ENCODE data around the gene KIF1B. TPM values are rescaled to one million over a fixed set of nuclear protein-coding genes. Genes with fewer than 3 reads are reported as not detected.

KIF1B gene
- total RNA-seq, 2 donors from 2014 or later = 47.9 to 79.4 TPM

DNA sequence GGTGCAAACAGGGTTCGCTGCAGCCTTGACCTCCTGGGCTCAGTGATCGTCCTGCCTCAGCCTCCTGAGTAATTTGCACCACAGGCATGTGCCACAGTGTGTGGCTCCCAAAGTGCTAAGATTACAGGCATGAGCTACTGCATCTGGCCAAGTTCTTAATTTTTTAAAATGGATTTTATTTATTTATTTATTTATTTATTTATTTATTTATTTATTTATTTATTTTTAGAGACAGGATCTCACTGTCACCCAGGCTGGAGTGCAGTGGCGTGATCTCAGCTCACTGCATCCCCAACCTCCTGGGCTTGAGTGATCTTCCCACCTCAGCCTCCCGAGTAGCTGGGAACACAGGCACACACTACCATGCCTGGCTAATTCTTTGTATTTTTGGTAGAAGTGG, 54.7 kb downstream of the KIF1B start:
- intact Hi-C loops (cut with DNase I) = no loop called here
- DNase-seq (ENCODE audit: low spot score) = no peak

DNA sequence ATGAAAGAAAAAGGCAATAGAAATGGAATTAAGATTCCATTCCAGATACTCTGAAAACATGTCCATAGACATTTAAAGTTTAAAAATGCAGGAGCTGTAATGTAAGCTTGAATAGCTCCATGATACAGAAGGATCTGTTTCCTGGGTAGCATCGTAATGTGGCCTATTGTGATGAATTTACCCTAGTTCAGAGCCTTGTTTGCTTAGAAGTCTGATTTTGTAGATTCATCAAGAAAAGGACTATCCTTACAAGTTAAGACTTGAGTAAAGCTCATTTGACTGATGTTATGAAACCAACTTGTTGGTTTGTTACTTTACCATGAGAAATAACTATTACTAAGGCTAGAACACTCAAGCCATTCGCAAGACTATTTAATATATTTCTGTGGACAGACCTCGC, 55.5 kb downstream of the KIF1B start:
- intact Hi-C loops (cut with DNase I) = no loop called here

DNA sequence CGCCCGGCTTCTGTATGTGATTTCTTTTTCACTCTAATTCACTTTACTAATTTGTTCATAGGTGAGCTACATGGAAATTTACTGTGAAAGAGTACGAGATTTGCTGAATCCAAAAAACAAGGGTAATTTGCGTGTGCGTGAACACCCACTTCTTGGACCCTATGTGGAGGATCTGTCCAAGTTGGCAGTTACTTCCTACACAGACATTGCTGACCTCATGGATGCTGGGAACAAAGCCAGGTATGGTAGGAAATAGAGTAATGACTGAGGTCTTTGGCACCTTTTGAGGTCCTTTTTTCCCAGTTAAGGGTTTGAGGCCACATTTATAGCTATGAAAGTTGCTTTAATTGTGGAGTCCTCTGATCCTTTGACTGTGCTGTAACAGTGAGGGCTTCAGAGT, 56.9 kb downstream of the KIF1B start:
- intact Hi-C loops (cut with DNase I) = no loop called here
- DNase-seq (ENCODE audit: low spot score) = no peak

More for the DNA sequence above, 55.5 kb downstream of the KIF1B start:
- no peak for DNase-seq (ENCODE audit: low spot score)

DNA sequence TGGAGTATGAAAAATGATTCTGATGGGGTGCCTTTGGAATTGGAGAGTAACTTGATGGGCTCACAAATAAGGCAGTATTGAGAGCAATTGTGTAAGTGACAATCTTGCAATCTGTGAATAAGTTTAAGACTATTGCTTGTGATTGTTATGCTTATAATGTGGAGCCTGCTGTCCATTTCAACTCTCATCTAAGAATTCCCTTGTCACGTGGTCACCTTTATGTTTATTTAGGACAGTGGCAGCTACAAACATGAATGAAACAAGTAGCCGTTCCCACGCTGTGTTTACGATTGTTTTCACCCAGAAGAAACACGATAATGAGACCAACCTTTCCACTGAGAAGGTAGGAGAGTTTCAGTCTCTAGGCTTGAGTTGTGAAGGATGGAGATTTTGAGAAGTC, 57.6 kb downstream of the KIF1B start:
- DNase-seq (ENCODE audit: low spot score) = no peak
- intact Hi-C loops (cut with DNase I) = no loop called here

DNA sequence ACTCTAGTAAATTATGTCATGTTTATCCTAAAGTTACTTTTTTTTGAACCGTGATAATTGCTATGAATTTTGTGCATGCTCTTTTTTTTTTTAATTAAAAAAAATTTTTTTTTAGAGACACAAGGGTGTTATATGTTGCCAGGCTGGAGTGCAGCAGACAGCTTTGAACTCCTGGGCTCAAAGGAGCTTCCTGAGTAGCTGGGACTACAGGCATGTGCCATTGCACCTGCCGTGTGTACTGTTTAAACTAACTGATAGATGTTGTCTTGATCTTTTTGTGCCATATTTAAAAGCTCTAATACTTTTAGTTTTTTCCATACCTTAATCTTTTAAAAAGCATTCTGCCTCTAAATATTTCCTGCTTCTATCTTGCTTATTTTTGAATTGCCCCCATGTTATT, 60.7 kb downstream of the KIF1B start:
- intact Hi-C loops (cut with DNase I) = no loop called here
- DNase-seq (ENCODE audit: low spot score) = no peak

DNA sequence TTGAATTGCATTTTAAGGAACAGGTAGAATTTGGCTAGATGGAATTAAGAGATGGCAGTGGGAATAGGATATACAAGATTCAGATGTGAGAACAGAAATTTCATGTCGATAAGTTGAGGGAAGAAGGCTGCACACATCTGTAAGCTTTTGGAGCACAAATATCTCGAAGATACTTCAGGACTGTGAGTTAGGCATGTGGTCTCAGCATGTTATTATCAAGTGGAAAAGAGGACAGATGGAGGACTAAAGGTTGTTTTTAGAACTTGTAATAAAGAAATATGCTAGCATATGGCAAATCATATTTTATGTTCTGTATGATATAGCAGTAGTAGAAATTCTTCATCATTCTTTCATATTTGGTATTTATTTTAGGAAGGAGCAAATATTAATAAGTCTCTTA, 61.5 kb downstream of the KIF1B start:
- DNase-seq (ENCODE audit: low spot score) = no peak
- intact Hi-C loops (cut with DNase I) = no loop called here

DNA sequence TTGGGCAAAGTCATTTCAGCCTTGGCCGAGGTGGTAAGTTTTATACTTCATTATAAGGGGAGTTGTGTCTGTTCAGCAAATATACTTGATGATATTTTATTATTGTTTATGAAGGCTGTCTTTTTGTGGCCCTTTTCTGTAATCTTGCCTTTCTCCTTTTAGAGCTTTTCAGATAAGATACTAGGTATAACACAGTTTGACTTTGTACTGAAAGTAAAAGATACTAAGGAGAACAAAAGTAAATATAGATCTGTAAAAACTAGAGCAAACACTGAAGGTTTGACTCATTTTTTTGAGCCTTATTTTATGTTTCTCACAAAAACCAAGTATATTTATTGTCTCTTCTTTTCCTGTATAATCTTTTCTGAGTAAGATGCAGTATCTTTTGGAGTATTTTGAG, 61.9 kb downstream of the KIF1B start:
- DNase-seq (ENCODE audit: low spot score) = no peak
- intact Hi-C loops (cut with DNase I) = no loop called here

DNA sequence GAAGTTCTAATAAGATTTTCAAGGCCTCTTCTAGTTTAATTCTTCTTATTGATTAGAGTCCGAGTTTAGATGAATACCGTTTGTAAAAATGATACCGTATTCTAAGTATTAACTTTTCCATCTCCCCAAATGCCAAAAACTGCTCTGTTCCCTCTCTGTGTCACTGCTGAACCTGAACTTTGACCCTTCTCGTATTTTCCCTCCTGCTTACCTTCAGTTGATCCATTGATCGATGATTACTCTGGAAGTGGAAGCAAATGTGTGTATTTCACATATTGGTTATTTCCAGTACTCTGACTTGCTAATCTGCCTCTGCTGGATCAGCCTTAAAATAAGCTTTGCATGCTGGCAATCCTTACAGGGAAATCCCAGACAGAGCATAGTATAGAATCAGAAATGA, 68.5 kb downstream of the KIF1B start:
- intact Hi-C loops (cut with DNase I) = no loop called here
- no peak for DNase-seq (ENCODE audit: low spot score)

DNA sequence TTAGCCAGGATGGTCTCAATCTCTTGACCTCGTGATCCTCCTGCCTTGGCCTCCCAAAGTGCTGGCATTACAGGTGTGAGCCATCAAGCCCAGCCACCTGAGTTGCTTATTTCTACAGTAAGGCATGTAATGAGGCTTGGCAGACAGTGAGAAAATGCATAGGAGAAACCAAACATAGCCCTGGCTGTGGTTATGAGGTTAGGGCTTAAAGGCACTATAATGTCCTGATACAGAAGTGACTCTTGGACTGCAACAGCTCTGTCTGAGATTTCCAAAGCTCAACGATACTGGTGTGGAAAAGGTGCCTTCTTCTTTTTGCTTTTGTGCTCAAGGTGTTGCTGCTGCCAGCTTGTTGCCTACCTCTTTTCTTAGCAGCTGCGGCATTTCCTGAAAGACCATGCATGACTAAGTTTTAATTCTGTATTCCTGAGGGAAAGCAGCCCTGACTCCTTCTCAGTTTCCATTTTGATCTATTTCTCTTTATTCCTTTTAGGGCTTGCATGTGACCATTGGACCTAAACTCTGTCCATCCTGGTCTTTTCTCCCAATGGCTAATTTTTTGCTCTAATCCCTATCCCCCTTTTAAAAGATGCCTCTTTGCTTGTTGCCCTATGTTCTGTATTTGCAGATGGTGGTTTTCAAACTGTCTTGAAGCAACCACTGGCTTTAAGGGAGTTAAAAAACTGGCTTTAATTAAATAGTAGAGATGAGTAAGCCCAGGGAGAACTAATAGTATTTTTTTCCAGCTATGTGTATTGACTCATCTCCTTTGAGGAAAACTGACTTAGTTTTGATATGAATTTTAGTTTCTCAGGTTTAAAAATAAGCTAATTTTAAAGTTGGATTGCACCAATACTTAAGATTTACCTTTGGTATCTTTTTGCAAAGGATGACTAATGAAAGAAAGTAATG, 70.3 kb downstream of the KIF1B start:
- DNase-seq (ENCODE audit: low spot score) = no peak
- intact Hi-C loops (cut with DNase I) = no loop called here

DNA sequence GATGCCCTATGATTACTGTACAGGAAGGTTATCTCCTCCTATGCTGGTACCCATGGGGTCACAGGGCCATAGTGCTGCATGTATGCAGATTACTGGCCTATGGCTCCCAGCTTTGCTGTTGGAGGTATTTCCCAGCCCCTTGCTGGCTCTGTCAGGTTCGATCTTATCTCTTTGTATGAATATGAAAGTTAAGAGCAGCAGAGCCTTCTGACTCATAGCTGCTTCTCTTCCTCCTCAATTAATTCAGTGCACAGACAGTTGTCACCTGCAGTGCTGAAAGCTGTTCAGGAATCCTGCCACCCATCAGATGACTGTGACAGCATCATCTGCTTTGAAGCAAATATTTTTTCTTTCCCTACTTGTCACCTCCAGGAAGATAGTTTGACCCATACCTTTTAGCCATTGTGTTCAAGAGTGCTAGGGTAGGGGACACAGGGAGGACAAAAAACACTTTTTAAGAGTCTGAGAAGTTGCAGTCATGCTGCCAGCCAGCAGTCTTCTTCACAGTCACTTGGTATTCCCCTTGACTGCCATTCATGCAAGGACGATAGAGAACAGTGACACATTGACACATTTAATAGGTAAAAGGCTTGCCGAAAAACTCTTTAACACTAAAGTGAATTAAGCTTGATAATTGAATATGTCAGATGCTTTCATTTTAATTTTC, 73.1 kb downstream of the KIF1B start:
- intact Hi-C loops (cut with DNase I) = no loop called here
- DNase-seq (ENCODE audit: low spot score) = no peak

DNA sequence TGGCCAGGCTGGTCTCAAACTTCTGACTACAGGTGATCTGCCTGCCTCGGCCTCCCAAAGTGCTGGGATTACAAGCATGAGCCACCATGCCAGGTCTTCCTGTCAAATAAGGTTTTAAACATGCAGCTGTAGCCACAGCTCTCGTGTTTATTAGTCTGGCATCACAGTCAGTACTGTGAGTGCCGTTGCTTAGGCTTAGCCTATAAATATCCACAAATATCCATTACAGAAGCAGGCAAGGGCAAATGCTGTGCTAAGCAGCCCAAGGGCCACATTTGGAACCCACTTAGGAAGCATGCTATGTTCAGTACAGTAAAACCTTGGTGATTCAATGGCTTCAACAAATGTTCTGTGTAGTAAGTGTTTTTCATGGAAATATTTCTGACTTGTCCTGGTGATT, 75.9 kb downstream of the KIF1B start:
- DNase-seq (ENCODE audit: low spot score) = no peak
- intact Hi-C loops (cut with DNase I) = no loop called here

DNA sequence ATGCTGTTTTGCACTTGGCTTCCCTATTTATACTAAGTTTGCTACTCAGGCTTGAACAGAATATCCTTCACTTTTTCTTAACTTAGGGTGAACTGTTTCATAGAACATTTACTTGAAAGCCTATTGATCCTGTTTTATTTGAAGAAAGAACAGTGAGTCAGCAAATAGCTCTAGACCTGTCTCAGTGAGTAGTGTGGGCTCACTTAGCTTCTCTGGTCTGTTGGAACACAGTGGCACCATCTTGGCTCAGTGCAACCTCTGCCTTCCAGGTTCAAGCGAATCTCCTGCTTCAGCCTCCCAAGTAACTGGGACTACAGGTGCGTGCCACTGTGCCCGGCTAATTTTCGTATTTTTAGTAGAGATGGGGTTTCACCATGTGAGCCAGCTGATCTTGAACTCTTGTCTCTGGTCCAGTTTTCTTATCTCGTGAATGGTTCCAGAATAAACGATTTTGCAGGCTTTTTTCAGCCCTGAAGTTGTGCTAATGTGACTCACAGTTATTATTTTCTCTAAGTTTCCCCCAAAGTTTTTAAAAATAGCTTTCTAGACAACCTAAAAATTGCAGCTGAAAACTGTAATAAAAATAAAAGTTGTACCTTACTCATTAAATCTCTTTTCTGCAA, 76.8 kb downstream of the KIF1B start:
- intact Hi-C loops (cut with DNase I) = no loop called here
- DNase-seq (ENCODE audit: low spot score) = no peak

DNA sequence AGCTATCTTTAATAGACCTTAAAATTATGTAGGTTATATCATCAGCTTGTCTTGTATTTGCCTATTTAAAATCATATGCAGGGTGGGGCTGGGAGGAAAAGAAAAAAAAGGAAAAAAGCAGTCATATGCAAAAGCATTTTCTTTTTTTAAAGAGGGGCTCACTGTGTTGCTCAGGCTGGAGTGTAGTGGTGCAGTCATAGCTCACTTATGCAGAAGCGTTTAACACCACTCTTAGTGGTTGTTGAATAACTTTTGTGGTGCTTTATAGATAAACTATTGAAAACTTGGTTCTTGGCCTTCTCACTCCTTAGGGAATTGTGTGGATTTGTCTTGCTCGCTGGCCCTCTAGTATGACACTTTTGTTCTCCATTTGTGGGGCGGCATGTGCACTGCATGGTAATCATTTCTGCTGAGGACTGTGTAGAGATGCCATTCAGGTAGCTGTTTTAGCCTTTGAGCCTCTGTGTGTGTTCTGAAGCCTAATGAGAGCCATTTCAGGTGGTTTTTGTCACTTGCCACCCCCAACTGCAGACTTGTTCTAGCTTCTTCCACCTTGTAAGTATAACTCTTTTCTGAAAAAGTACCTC, 77.8 kb downstream of the KIF1B start:
- intact Hi-C loops (cut with DNase I) = no loop called here
- DNase-seq (ENCODE audit: low spot score) = no peak

DNA sequence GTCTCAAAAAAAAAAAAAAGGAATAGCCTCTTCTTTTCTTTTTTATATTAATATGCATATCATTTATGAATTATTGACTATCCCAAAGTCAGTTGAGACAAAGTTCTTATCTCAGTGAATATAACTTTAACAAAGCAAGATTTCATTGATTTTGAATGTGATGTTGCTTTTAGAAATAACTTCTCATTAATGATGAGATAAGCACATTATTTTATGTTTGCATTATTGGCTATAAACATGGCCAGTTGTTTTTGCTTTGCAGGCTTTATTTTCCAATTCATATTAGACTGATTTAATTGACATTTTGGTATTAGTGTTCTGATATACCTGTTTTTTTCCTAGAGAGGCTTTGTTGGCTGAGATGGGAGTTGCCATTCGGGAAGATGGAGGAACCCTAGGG, 81.3 kb downstream of the KIF1B start:
- intact Hi-C loops (cut with DNase I) = no loop called here

DNA sequence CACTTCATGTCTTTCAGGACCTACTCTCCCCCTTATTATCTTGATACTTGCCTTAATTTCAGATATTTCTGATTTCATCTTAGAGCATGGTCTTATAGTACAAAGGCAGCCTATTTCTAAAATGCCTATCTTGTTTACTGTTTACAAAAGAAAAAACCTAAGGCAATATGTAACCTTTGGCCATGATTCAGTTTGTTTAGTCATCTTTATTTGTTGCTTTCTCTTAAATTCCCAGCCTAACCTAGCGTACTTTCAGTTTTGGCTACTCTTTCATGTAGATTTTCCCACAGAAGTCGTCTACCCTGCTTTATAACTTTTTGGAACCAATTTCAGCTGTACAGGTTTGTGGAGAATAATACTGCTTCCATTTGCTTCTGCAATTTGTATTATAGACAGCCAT, 81.8 kb downstream of the KIF1B start:
- intact Hi-C loops (cut with DNase I) = no loop called here

More for the DNA sequence above, 81.3 kb downstream of the KIF1B start:
- DNase-seq (ENCODE audit: low spot score) = no peak

DNA sequence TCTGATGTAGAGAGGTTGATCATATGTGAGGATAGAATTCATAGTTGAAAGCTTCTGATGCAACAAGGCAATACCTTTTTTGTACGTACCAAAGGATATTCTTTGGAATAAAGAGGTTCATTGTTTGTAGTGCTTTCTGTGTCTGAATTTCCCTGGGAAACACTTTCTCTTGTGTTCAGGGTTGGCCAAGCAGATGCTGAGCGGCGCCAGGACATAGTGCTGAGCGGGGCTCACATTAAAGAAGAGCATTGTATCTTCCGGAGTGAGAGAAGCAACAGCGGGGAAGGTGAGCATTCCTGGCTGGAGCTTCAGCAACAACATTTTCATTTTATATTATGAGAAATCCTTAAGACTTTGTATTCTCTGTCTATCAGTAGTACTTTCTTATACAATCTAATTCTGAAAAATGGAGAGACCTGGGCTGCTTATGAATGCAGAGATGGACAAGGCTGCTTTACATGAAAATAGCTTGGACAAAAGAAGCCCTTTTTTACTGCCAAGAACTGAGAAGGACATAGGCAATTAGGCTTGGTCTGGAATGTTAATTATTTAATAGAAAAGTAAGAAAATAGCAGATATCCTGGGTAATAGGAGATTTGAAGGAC, 85.2 kb downstream of the KIF1B start:
- intact Hi-C loops (cut with DNase I) = no loop called here
- DNase-seq (ENCODE audit: low spot score) = no peak

More for the DNA sequence above, 81.8 kb downstream of the KIF1B start:
- no peak for DNase-seq (ENCODE audit: low spot score)

DNA sequence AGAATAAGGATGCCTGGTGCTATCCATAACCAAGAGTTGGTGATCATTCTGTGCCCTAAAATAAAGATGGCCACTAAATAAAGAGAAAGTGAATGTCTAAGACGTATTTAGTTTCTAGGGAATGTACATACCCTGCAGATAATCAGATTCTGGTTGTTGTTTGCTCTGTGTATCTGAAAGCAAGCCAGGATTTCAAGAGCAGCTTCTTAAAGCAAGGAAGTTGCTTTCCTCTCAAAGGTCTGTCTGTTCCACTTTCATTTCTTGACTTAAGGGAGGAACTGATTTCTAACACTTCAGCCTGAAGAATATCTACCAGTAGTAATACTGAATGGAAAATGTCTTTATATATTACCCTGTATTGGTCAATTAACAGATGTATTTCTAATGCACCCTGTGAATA, 88.8 kb downstream of the KIF1B start:
- no peak for DNase-seq (ENCODE audit: low spot score)
- intact Hi-C loops (cut with DNase I) = no loop called here

DNA sequence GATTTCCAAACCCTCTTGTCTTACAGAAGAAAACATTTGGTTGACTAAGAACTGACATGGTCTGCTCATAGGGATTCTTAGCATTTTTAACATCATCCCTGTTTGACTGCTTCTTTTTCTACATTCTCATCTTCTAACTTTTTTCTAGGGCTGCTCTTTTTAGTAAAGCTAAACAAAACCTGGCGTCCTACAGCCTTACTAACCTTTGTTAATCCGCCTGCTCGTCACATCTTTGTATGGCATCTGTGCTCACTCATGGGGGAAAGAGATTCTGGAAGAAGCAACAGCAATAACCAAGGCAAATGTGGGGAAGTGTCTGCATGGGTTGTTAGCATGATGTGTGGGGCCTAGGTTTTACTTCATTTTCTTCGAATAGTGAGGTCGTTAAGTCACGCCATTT, 92.0 kb downstream of the KIF1B start:
- no peak for DNase-seq (ENCODE audit: low spot score)
- intact Hi-C loops (cut with DNase I) = no loop called here

DNA sequence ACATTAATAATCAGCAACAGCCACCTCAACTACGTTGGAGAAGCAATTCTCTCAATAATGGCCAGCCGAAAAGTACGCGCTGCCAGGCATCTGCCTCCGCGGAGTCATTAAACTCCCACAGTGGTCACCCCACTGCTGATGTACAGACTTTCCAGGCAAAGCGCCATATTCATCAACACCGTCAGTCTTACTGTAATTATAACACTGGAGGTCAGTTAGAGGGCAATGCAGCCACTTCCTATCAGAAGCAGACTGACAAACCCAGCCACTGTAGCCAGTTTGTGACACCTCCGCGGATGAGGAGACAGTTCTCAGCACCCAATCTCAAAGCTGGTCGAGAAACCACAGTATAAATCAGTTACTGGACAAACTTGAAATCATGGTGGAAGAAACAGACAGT, 93.9 kb downstream of the KIF1B start:
- intact Hi-C loops (cut with DNase I) = no loop called here
- no peak for DNase-seq (ENCODE audit: low spot score)

DNA sequence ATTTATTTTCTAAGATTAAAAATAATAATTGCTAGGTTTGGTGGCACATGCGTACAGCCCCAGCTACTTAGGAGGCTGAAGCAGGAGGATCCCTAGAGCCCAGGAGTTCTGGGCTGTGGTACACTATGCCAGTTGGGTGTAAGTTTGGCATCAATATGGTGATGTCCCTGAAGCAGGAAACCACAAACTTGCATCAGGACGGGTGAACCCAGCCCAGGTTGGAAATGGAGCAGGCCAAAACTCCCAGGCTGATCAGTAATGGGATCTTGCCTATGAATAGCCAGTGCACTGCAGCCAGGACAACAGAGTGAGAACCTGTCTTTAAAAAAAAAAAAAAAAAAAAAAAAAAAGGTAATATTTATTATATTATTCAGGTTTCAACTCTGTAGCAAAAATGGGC, 96.1 kb downstream of the KIF1B start:
- intact Hi-C loops (cut with DNase I) = no loop called here
- DNase-seq (ENCODE audit: low spot score) = no peak
